ENCODE results near the gene RAB20. TPM values are rescaled to one million over a fixed set of nuclear protein-coding genes. Genes with fewer than 3 reads are reported as not detected.

The RAB20 gene
- total RNA-seq, 8 experiments from 2014 or later: 0.58 to 11.8 (median 2.6) TPM

DNA sequence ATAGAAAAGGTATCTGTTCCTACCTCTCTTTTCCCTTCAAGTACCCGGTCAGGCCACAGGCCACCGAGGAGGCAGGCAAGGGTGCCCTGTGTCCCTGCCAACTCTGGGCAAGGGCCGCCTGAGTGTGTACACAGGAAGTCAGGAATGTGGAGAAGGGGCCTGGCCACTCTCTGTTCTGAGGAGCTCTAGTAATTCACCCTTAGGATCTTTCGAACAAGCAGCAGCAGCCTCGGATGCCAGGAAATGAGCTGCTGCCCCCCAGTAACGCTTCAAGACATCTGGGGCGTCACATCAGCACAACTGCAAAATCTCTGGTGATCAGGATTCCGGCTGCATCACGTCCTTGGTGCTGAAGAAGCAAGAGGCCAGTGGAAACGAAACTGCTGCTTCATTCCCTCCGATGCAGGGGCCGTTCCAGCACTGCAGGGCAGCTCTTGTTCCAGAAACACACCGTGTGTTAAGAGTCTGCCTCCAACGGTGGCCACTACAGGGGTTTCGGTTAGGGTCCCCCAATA, 2.0 kb downstream of the RAB20 start:
- no peak overlapping the region for H3K27ac ChIP-seq
- in situ Hi-C loops (cut with MboI; ENCODE audit: low pct_unique_long_range_greater_than_20kb in 2 of 9, low sequenced_read_pairs in 9 of 9, unreplicated experiment in 9 of 9): no loop called here
- peak in 2 of 8 experiments; percentile 3 to 9 for ATAC-seq (replicated peaks in 6 of 8)
- WGBS, 10 experiments: 19 to 100% (median 56%) methylated on average over 1 to 12 of the region's 15 CpGs; no CpG with 5 or more reads in 2 of the 10 experiments
- H3K4me1 ChIP-seq (replicated peaks in 1 of 2): peaks cover 0 to 16% of the 10 kb centered on the region in 2 donors
- H3K4me3 ChIP-seq: peak overlapping the region in 1 of 5 donors; percentile 10

- WGBS, 10 experiments: 67 to 100% (median 81%) methylated on average over 1 to 10 of the region's 23 CpGs; no CpG with 5 or more reads in 5 of the 10 experiments
Measured at GRCh38 chr13:110557610-110558305, 3.8 kb downstream of the RAB20 start.

DNA sequence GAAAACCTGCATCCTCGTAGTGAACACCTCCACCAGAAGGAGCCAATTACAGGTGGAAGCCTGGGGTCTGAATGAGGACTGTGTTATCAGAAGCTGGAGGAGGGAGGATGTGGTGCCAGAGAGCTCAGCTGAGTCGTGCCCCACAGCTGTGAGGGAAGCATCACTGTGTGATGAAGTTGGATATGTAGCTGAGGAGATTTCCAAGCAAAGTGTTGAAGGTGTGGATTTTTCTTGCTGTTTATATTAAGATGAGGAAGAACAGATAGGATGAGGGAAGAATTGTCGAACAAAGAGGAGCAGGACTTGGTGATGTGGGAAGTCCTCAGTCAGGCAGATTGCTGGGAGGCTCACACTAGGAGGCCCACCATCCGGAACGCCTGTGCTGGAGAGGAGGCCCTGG, 4.4 kb downstream of the RAB20 start:
- H3K27ac ChIP-seq: no peak overlapping the region
- no peak overlapping the region for H3K4me3 ChIP-seq
- in situ Hi-C loops (cut with MboI; ENCODE audit: low pct_unique_long_range_greater_than_20kb in 2 of 9, low sequenced_read_pairs in 9 of 9, unreplicated experiment in 9 of 9): no loop called here
- 57 to 100% (median 86%) methylated on average over 1 to 4 of the region's 5 CpGs; no CpG with 5 or more reads in 2 of the 10 experiments for WGBS, 10 experiments
- ATAC-seq (replicated peaks in 6 of 8): no peak
- peaks cover 0 to 9% of the 10 kb centered on the region in 2 donors for H3K4me1 ChIP-seq (replicated peaks in 1 of 2)

More at GRCh38 chr13:110557610-110558305, 3.8 kb downstream of the RAB20 start:
- no peak overlapping the region for H3K27ac ChIP-seq
- in situ Hi-C loops (cut with MboI; ENCODE audit: low pct_unique_long_range_greater_than_20kb in 2 of 9, low sequenced_read_pairs in 9 of 9, unreplicated experiment in 9 of 9): no loop called here
- no peak for ATAC-seq (replicated peaks in 6 of 8)
- H3K4me1 ChIP-seq (replicated peaks in 1 of 2): peaks cover 0 to 14% of the 10 kb centered on the region in 2 donors
- H3K4me3 ChIP-seq: no peak overlapping the region

GRCh38 chr13:110556224-110556606, 5.3 kb downstream of the RAB20 start:
- 67 to 100% (median 100%) methylated on average over 1 of the region's 1 CpG; no CpG with 5 or more reads in 7 of the 10 experiments for WGBS, 10 experiments
- H3K4me1 ChIP-seq (replicated peaks in 1 of 2): peaks cover 0 to 10% of the 10 kb centered on the region in 2 donors
- no peak overlapping the region for H3K4me3 ChIP-seq
- no peak overlapping the region for H3K27ac ChIP-seq
- no peak for ATAC-seq (replicated peaks in 6 of 8)
- in situ Hi-C loops (cut with MboI; ENCODE audit: low pct_unique_long_range_greater_than_20kb in 2 of 9, low sequenced_read_pairs in 9 of 9, unreplicated experiment in 9 of 9): no loop called here

GRCh38 chr13:110555601-110556223, 5.8 kb downstream of the RAB20 start:
- WGBS, 10 experiments: 80 to 100% (median 95%) methylated on average over 1 to 9 of the region's 16 CpGs; no CpG with 5 or more reads in 5 of the 10 experiments
- Histone ChIP-seq H3K4me1 (replicated peaks in 1 of 2) (peaks cover 0 to 12% of the 10 kb centered on the region in 2 donors), H3K27ac (no peak overlapping the region), H3K4me3 (no peak overlapping the region)
- peak in 3 of 8 experiments; percentile 50 to 88 (median 73) for ATAC-seq (replicated peaks in 6 of 8)
- in situ Hi-C loops (cut with MboI; ENCODE audit: low pct_unique_long_range_greater_than_20kb in 2 of 9, low sequenced_read_pairs in 9 of 9, unreplicated experiment in 9 of 9): no loop called here

DNA sequence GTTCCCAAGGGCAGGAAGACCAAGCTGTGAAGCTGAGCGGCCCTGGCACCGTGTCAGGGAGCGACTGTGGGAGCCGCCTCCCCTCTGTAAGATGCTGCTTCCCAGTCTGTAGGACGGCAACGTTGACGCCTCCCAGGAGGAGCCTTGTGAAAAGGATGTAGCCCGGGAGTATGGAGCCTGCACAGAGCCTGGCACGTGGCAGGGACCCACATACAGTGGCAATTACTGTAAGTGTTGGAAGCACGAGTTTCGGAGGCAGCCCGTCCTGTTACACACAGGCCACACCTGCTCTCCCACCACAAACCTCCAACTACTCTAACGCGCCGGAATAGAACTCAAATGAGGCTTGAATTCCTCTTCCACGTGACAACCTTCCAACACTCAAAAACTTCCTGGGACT, 6.6 kb downstream of the RAB20 start:
- Histone ChIP-seq H3K4me3 (no peak overlapping the region), H3K4me1 (replicated peaks in 1 of 2) (peaks cover 0 to 9% of the 10 kb centered on the region in 2 donors), H3K27ac (no peak overlapping the region)
- 67 to 100% (median 77%) methylated on average over 1 to 10 of the region's 16 CpGs; no CpG with 5 or more reads in 4 of the 10 experiments for WGBS, 10 experiments
- in situ Hi-C loops (cut with MboI; ENCODE audit: low pct_unique_long_range_greater_than_20kb in 2 of 9, low sequenced_read_pairs in 9 of 9, unreplicated experiment in 9 of 9): no loop called here
- ATAC-seq (replicated peaks in 6 of 8): no peak

- Histone ChIP-seq H3K27ac (no peak overlapping the region), H3K4me3 (no peak overlapping the region), H3K4me1 (replicated peaks in 1 of 2) (peaks cover 0 to 4% of the 10 kb centered on the region in 2 donors)
- in situ Hi-C loops (cut with MboI; ENCODE audit: low pct_unique_long_range_greater_than_20kb in 2 of 9, low sequenced_read_pairs in 9 of 9, unreplicated experiment in 9 of 9): no loop called here
- ATAC-seq (replicated peaks in 6 of 8): no peak
- 79 to 100% (median 88%) methylated on average over 1 to 5 of the region's 8 CpGs; no CpG with 5 or more reads in 7 of the 10 experiments for WGBS, 10 experiments
Measured at GRCh38 chr13:110554227-110554836, 7.2 kb downstream of the RAB20 start.

DNA sequence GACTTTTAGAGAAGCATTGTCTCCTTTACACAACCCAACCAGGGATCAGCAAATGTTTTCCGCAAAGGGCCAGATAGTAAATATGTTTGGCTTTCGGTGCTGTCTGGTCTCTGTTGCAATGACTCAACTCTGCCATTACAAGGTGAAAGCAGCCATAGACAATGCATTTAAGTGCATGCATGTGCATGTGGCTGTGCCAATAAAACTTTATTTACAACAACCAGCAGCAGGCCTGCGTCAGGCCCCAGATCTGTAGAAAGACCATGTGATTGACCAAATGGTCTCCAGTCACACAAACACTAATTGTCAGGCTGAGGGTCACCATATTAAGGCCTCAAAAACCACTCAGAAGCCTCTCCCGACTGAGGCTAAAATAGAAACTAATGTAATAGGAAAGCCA, 8.1 kb downstream of the RAB20 start:
- in situ Hi-C loops (cut with MboI; ENCODE audit: low pct_unique_long_range_greater_than_20kb in 2 of 9, low sequenced_read_pairs in 9 of 9, unreplicated experiment in 9 of 9): no loop called here
- ATAC-seq (replicated peaks in 6 of 8): no peak

DNA sequence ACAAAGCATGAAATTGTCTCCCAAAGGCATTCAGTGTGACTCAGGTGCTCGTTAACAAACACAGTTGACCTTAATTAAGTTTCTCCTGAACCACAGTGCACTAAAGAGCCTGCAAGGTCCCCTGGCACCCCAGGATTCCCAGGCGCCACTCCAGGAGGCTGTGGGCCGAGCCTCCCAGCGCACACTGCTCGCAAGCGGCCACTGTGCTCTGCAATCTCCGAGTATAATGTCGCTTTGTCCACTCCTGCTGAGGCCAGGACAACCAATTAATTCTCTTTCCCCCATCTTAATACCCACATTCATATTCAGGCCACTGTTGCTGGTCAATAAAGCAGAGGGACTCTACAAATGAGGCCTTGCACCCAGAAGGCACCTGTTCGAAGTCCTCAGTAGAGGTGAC, 8.8 kb downstream of the RAB20 start:
- Histone ChIP-seq H3K4me1 (replicated peaks in 1 of 2) (peaks cover 0 to 4% of the 10 kb centered on the region in 2 donors), H3K27ac (no peak overlapping the region), H3K4me3 (no peak overlapping the region)
- ATAC-seq (replicated peaks in 6 of 8): no peak
- in situ Hi-C loops (cut with MboI; ENCODE audit: low pct_unique_long_range_greater_than_20kb in 2 of 9, low sequenced_read_pairs in 9 of 9, unreplicated experiment in 9 of 9): no loop called here
- 80 to 100% (median 89%) methylated on average over 1 to 7 of the region's 9 CpGs; no CpG with 5 or more reads in 2 of the 10 experiments for WGBS, 10 experiments

More for the DNA sequence above, 8.1 kb downstream of the RAB20 start:
- H3K4me3 ChIP-seq: no peak overlapping the region
- 0 to 100% (median 53%) methylated on average over 1 to 4 of the region's 4 CpGs; no CpG with 5 or more reads in 3 of the 10 experiments for WGBS, 10 experiments
- H3K27ac ChIP-seq: no peak overlapping the region
- H3K4me1 ChIP-seq (replicated peaks in 1 of 2): peaks cover 0 to 4% of the 10 kb centered on the region in 2 donors

GRCh38 chr13:110551284-110551683, 10.2 kb downstream of the RAB20 start:
- no peak overlapping the region for H3K4me3 ChIP-seq

DNA sequence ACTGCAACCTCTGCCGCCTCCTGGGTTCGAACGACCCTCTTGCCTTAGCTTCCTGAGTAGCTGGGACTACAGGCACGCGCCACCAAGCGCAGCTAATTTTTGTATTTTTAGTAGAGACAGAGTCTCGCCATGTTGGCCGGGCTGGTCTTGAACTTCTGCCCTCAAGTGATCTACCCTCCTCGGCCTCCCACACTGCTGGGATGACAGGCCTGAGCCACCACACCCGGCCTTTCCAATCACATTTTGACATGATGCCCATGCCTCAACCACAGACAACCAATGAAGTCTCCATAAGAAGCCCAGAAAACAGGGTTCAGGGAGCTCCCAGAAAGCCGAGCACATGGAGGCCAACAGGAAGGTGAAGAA, 11.7 kb downstream of the RAB20 start:
- Histone ChIP-seq H3K4me1 (replicated peaks in 1 of 2) (peaks cover 0 to 4% of the 10 kb centered on the region in 2 donors), H3K4me3 (no peak overlapping the region), H3K27ac (no peak overlapping the region)
- 61 to 100% (median 91%) methylated on average over 1 to 8 of the region's 11 CpGs; no CpG with 5 or more reads in 1 of the 10 experiments for WGBS, 10 experiments
- ATAC-seq (replicated peaks in 6 of 8): no peak
- in situ Hi-C loops (cut with MboI; ENCODE audit: low pct_unique_long_range_greater_than_20kb in 2 of 9, low sequenced_read_pairs in 9 of 9, unreplicated experiment in 9 of 9): no loop called here

More at GRCh38 chr13:110551284-110551683, 10.2 kb downstream of the RAB20 start:
- no peak overlapping the region for H3K27ac ChIP-seq
- in situ Hi-C loops (cut with MboI; ENCODE audit: low pct_unique_long_range_greater_than_20kb in 2 of 9, low sequenced_read_pairs in 9 of 9, unreplicated experiment in 9 of 9): no loop called here
- WGBS, 10 experiments: 50 to 100% (median 81%) methylated on average over 1 to 11 of the region's 11 CpGs; no CpG with 5 or more reads in 4 of the 10 experiments
- ATAC-seq (replicated peaks in 6 of 8): no peak
- H3K4me1 ChIP-seq (replicated peaks in 1 of 2): peaks cover 0 to 4% of the 10 kb centered on the region in 2 donors

GRCh38 chr13:110548891-110549794, 12.4 kb downstream of the RAB20 start:
- no peak overlapping the region for H3K4me3 ChIP-seq
- in situ Hi-C loops (cut with MboI; ENCODE audit: low pct_unique_long_range_greater_than_20kb in 2 of 9, low sequenced_read_pairs in 9 of 9, unreplicated experiment in 9 of 9): no loop called here
- no peak overlapping the region for H3K27ac ChIP-seq
- 73 to 100% (median 81%) methylated on average over 2 to 6 of the region's 7 CpGs; no CpG with 5 or more reads in 1 of the 10 experiments for WGBS, 10 experiments
- peaks cover 0 to 4% of the 10 kb centered on the region in 2 donors for H3K4me1 ChIP-seq (replicated peaks in 1 of 2)
- no peak for ATAC-seq (replicated peaks in 6 of 8)

All from motor neuron (in vitro differentiated cells).